AG04450 (cell line): ENCODE results near the gene TRIM71. TPM values are rescaled to one million over a fixed set of nuclear protein-coding genes. Genes with fewer than 3 reads are reported as not detected.

Experiments used
- CTCF ChIA-PET: fragments of 300-600, 350-600 bp; formaldehyde crosslinking; extraction: SDS; loops from one replicate; lab custom pipeline; 2022; ENCODE audit warnings: antibody characterized with exemption, inconsistent platforms; lab: Charles Lee
- POLR2A ChIA-PET: fragments of 350-600 bp; formaldehyde crosslinking; extraction: SDS; loops from one replicate; lab custom pipeline; 2021; ENCODE audit warnings: antibody characterized with exemption, inconsistent platforms; lab: Yijun Ruan, JAX
- DNase-seq: peaks from one replicate; pipeline ENCODE4 v3.0.0-alpha.2; 2011; ENCODE audit warnings: low read depth, low spot score
- H3K27ac ChIP-seq: one replicate; pipeline ENCODE4 v1.5.1; 2012; ENCODE audit warnings: low read depth, low read length, control low read depth
- H3K27me3 ChIP-seq: one replicate; pipeline ENCODE4 v1.6.0; 2012; ENCODE audit warnings: low read length; ENCODE audit not compliant: control insufficient read depth, insufficient read depth
- H3K4me3 ChIP-seq: 2 replicates; pipeline ENCODE4 v1.5.1; 2011; ENCODE audit warnings: mild to moderate bottlenecking, low read depth, low read length, control low read depth
- H3K9me3 ChIP-seq: 2 replicates; pipeline ENCODE4 v1.5.1; 2012; ENCODE audit warnings: low read length; ENCODE audit not compliant: control insufficient read depth, insufficient read depth
- CTCF ChIP-seq: IDR thresholded peaks from 2 replicates; pipeline ENCODE4 v1.5.1; 2011; ENCODE audit warnings: low read depth, low read length, control low read depth, inconsistent platforms
- polyA plus RNA-seq: library from polyadenylated mRNA; depleted of rRNA; stranded (reverse); fragments of >200 nt; gene quantifications from 2 replicates; pipeline ENCODE4 v1.2.3, GENCODE V29; 2011

The TRIM71 gene
- polyA plus RNA-seq, 1 experiment, result not detected

GRCh38 chr3:32816439-32817256 is 1.1 kb upstream of the TRIM71 start:
- DNase-seq, result no peak
- ChIA-PET POLR2A (no interaction called here), CTCF (no interaction called here)
- Histone ChIP-seq H3K4me3 (peak overlapping the region; percentile 32; the same call in 1 of the 2 replicates), H3K9me3 (peaks cover 15% of the 10 kb centered on the region), H3K27me3 (peaks cover 69% of the 10 kb centered on the region), H3K27ac (no peak overlapping the region)
- TF ChIP-seq CTCF, result no peak

DNA sequence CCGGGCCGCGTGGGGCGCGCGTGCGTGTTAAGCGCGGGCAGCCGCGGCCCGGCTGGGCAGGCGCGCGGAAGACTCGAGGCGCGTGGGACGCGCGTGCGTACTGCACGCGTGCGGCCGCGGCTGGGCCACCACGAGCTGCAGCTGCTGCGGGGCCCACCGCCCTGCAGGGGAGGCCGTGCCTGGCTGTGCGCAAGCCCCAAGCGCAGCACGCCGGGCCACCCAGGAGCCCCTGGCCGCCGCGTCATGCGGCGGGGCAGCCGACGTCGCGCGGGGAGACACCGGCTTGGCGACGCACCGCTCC is 590 bp upstream of the TRIM71 start:
- ChIA-PET CTCF (no interaction called here), POLR2A (no interaction called here)
- no peak overlapping the region for H3K27ac ChIP-seq
- peaks cover 15% of the 10 kb centered on the region for H3K9me3 ChIP-seq
- H3K27me3 ChIP-seq, result peaks cover 75% of the 10 kb centered on the region
- H3K4me3 ChIP-seq, result no peak overlapping the region
- no peak for DNase-seq
- no peak for TF ChIP-seq CTCF

GRCh38 chr3:32818229-32818969 is 602 bp downstream of the TRIM71 start:
- TF ChIP-seq CTCF, result no peak

GRCh38 chr3:32818970-32819511 is 1.2 kb downstream of the TRIM71 start:
- no peak for DNase-seq
- POLR2A ChIA-PET, result no interaction called here
- peaks cover 15% of the 10 kb centered on the region for H3K9me3 ChIP-seq
- no peak overlapping the region for H3K4me3 ChIP-seq
- H3K27ac ChIP-seq, result no peak overlapping the region
- peaks cover 81% of the 10 kb centered on the region for H3K27me3 ChIP-seq
- CTCF ChIA-PET, result no interaction called here
- no peak for TF ChIP-seq CTCF

More at GRCh38 chr3:32818229-32818969, 602 bp downstream of the TRIM71 start:
- DNase-seq, result no peak
- Histone ChIP-seq H3K27ac (no peak overlapping the region), H3K27me3 (peaks cover 78% of the 10 kb centered on the region), H3K4me3 (no peak overlapping the region), H3K9me3 (peaks cover 15% of the 10 kb centered on the region)
- ChIA-PET CTCF (no interaction called here), POLR2A (no interaction called here)
